GM12878 (cell line): Measurements from ENCODE around the gene TACC3. TPM values are rescaled to one million over a fixed set of nuclear protein-coding genes. Genes with fewer than 3 reads are reported as not detected.

ENCODE experiments used
- ATAC-seq: fragments of 200-7000 bp; cut with Tn5 transposase; 3 replicates; pipeline ENCODE4 v1.9.1; 2020; ENCODE audit warnings: mild to moderate bottlenecking, moderate library complexity
- BruUV-seq: library from RNA; stranded (reverse); fragments of 400-500 nt; replicated peaks from 2 replicates; lab custom pipeline; 2021; lab: Mats Ljungman, UMichigan
- CTCF ChIA-PET: fragments of 300-600 bp; sonication (Branson Sonifier 250); formaldehyde crosslinking; extraction: SDS; loops from one replicate; lab custom pipeline; 2021; ENCODE audit warnings: inconsistent platforms; lab: Yijun Ruan, JAX
- POLR2A ChIA-PET: fragments of 350-600 bp; formaldehyde crosslinking; extraction: SDS; loops from one replicate; lab custom pipeline; 2021; ENCODE audit warnings: inconsistent platforms; lab: Charles Lee
- RAD21 ChIA-PET: fragments of 300-600 bp; sonication (Branson Sonifier 250); formaldehyde crosslinking; loops from one replicate; lab custom pipeline; 2023; ENCODE audit warnings: antibody characterized with exemption; ENCODE audit not compliant: unreplicated experiment; lab: Charles Lee
- SMC1A ChIA-PET: fragments of 300-600 bp; sonication (Branson Sonifier 250); formaldehyde crosslinking; loops from one replicate; lab custom pipeline; 2023; ENCODE audit not compliant: unreplicated experiment, uncharacterized antibody; lab: Charles Lee
- DNase-seq: peaks from one replicate; pipeline ENCODE4 v3.0.0-alpha.2; 2011; ENCODE audit warnings: low read depth, low spot score
- FAIRE-seq: peaks from 3 replicates; lab custom pipeline; 2011; peaks lifted over from hg19 to GRCh38; lab: Jason Lieb, UNC
- H2AFZ ChIP-seq: 2 replicates; pipeline ENCODE4 v1.6.0; 2011; ENCODE audit warnings: low read depth, low read length, control low read depth; ENCODE audit not compliant: control insufficient read depth
- H3K27ac ChIP-seq: 2 replicates; pipeline ENCODE4 v1.5.1; 2011; ENCODE audit warnings: control low read depth; ENCODE audit not compliant: control insufficient read depth, insufficient read depth
- H3K27me3 ChIP-seq, 2 experiments: replicated peaks in 1 of 2; 2 replicates each; pipeline versions ENCODE4 v1.6.0 to v1.6.1; 2011; ENCODE audit warnings: low read length in 1 of 2; ENCODE audit not compliant: control insufficient read depth in 2 of 2, insufficient read depth in 2 of 2
- H3K36me3 ChIP-seq, 2 experiments: 2 replicates each; pipeline ENCODE4 v1.5.1; 2011; ENCODE audit warnings: low read length in 1 of 2; ENCODE audit not compliant: control insufficient read depth in 2 of 2, insufficient read depth in 2 of 2
- H3K4me1 ChIP-seq: 2 replicates; pipeline ENCODE4 v1.6.1; 2011; ENCODE audit warnings: mild to moderate bottlenecking, low read length, moderate library complexity, mixed read lengths; ENCODE audit not compliant: control insufficient read depth, insufficient read depth
- H3K4me2 ChIP-seq: 2 replicates; pipeline ENCODE4 v1.6.0; 2011; ENCODE audit warnings: control low read depth; ENCODE audit not compliant: control insufficient read depth, insufficient read depth
- H3K4me3 ChIP-seq: fragments of 200-600 bp; sonication (generic); 2 replicates; pipeline ENCODE4 v1.5.1; 2016
- H3K79me2 ChIP-seq: 2 replicates; pipeline ENCODE4 v1.6.0; 2011; ENCODE audit warnings: low read length; ENCODE audit not compliant: control insufficient read depth, insufficient read depth
- H3K9ac ChIP-seq: 2 replicates; pipeline ENCODE4 v1.8.0; 2011; ENCODE audit warnings: low read length, control low read depth, mixed read lengths; ENCODE audit not compliant: control insufficient read depth, insufficient read depth
- H3K9me3 ChIP-seq: replicated peaks from 3 replicates; pipeline ENCODE4 v1.5.1; 2011; ENCODE audit warnings: mild to moderate bottlenecking, low read length; ENCODE audit not compliant: control insufficient read depth, insufficient read depth
- H4K20me1 ChIP-seq: 2 replicates; pipeline ENCODE4 v1.6.0; 2011; ENCODE audit not compliant: control insufficient read depth, insufficient read depth
- CREM ChIP-seq: IDR thresholded peaks from 2 replicates; pipeline ENCODE4 v1.6.1; 2014; ENCODE audit warnings: antibody characterized with exemption, low read depth
- E4F1 ChIP-seq: fragments of 450-650 bp; IDR thresholded peaks from 2 replicates; pipeline ENCODE4 v1.6.1; 2018; ENCODE audit warnings: borderline replicate concordance, mild to moderate bottlenecking; ENCODE audit not compliant: partially characterized antibody
- HDAC2 ChIP-seq: fragments of 200-600 bp; sonication (generic); IDR thresholded peaks from 2 replicates; pipeline ENCODE4 v1.6.1; 2017
- JUNB ChIP-seq: IDR thresholded peaks from 2 replicates; pipeline ENCODE4 v1.6.1; 2016; ENCODE audit warnings: antibody characterized with exemption, mild to moderate bottlenecking
- KAT2A ChIP-seq: conservative IDR thresholded peaks from 2 replicates; pipeline ENCODE4 v1.6.1; 2011; ENCODE audit warnings: low read depth, low read length; ENCODE audit not compliant: control insufficient read depth
- LARP7 ChIP-seq: fragments of 450-650 bp; IDR thresholded peaks from 2 replicates; pipeline ENCODE4 v1.6.1; 2017; ENCODE audit warnings: mild to moderate bottlenecking
- MLLT1 ChIP-seq: fragments of 450-650 bp; IDR thresholded peaks from 2 replicates; pipeline ENCODE4 v1.6.1; 2016; ENCODE audit warnings: mild to moderate bottlenecking
- MXI1 ChIP-seq: fragments of 150-350 bp; IDR thresholded peaks from 2 replicates; pipeline ENCODE4 v1.6.1; 2011; ENCODE audit warnings: low read depth, mild to moderate bottlenecking, inconsistent platforms, low read length, improper control_type of control experiment
- NBN ChIP-seq: fragments of 450-650 bp; IDR thresholded peaks from 2 replicates; pipeline ENCODE4 v1.6.1; 2016
- NFIC ChIP-seq: IDR thresholded peaks from 2 replicates; pipeline ENCODE4 v1.6.1; 2012; ENCODE audit warnings: low read depth, mild to moderate bottlenecking, inconsistent platforms, low read length, moderate library complexity
- NFYA ChIP-seq: IDR thresholded peaks from 2 replicates; pipeline ENCODE4 v1.6.1; 2011; ENCODE audit warnings: low read depth, mild to moderate bottlenecking, low read length, improper control_type of control experiment, borderline replicate concordance
- POU2F2 ChIP-seq: IDR thresholded peaks from 3 replicates; pipeline ENCODE4 v1.6.1; 2011; ENCODE audit warnings: low read depth, mild to moderate bottlenecking, low read length, borderline replicate concordance
- RB1 ChIP-seq: fragments of 450-650 bp; formaldehyde crosslinking; IDR thresholded peaks from 2 replicates; pipeline ENCODE4 v1.6.1; 2017; ENCODE audit warnings: mild to moderate bottlenecking, borderline replicate concordance
- SRF ChIP-seq, 2 experiments: IDR thresholded peaks; 2 replicates each; pipeline ENCODE4 v1.6.1; 2011; ENCODE audit warnings: low read depth in 2 of 2, low read length in 2 of 2, mild to moderate bottlenecking in 1 of 2, moderate library complexity in 1 of 2
- WGBS: methylation state at CpG from one replicate; pipeline ENCODE4 v1.1.6; 2016; ENCODE audit warnings: low lambda C conversion rate; ENCODE audit not compliant: insufficient replicate concordance, insufficient coverage; ENCODE audit errors: missing lambda C conversion rate; 5-methylcytosine and 5-hydroxymethylcytosine counted together
- in situ Hi-C: fragments of 300-500 bp; cut with MboI; formaldehyde crosslinking; loops from 9 replicates; pipeline ENCODE4 v1.14.3; 2018; ENCODE audit warnings: mixed read lengths
- intact Hi-C: fragments of 100-400 bp; cut with micrococcal nuclease; formaldehyde crosslinking; loops from one replicate; pipeline ENCODE4 v1.14.2; 2022; ENCODE audit not compliant: unreplicated experiment
- polyA plus RNA-seq, 11 experiments: library from polyadenylated mRNA; depleted of rRNA in 4 of 11; unstranded in 6 of 11; stranded (reverse) in 5 of 11; fragments of >200 nt; fragmentation: Nextera tagmentation in 4 of 11; fragmentation: Illumina TruSeq in 1 of 11; extraction: Ambion mirVana in 4 of 11; extraction: Trizol in 1 of 11; gene quantifications; 1 replicate in 1 of 11; 2 replicates in 10 of 11; pipeline versions ENCODE4 v1.2.1 to v1.2.3, GENCODE V29; 2011 to 2016; ENCODE audit warnings: inconsistent platforms in 2 of 11, missing spikeins in 2 of 11, low read depth in 1 of 11
- total RNA-seq, 4 experiments: library from RNA; depleted of rRNA in 3 of 4; stranded (reverse); fragments of >200 nt in 3 of 4; fragmentation: Illumina TruSeq in 1 of 4; extraction: Trizol in 1 of 4; gene quantifications; 2 replicates each; pipeline versions ENCODE4 v1.2.1 to v1.2.3, GENCODE V29; 2013 to 2021
- TF ChIP-seq, protein P1 (sequence below): fragments of 450-650 bp; IDR thresholded peaks from 2 replicates; pipeline ENCODE4 v1.6.1; 2017; ENCODE audit warnings: low read depth, mild to moderate bottlenecking, moderate library complexity

The TACC3 gene
- total and polyA plus RNA-seq, 10 of the 15 experiments (the other 5 are each of a cell fraction or from before 2014, with no cell fraction given) = 2.8 to 121 (median 73.3) TPM

GRCh38 chr4:1790005-1790404 lies 68.7 kb downstream of the TACC3 start (continued):
- no peak for TF ChIP-seq E4F1

DNA sequence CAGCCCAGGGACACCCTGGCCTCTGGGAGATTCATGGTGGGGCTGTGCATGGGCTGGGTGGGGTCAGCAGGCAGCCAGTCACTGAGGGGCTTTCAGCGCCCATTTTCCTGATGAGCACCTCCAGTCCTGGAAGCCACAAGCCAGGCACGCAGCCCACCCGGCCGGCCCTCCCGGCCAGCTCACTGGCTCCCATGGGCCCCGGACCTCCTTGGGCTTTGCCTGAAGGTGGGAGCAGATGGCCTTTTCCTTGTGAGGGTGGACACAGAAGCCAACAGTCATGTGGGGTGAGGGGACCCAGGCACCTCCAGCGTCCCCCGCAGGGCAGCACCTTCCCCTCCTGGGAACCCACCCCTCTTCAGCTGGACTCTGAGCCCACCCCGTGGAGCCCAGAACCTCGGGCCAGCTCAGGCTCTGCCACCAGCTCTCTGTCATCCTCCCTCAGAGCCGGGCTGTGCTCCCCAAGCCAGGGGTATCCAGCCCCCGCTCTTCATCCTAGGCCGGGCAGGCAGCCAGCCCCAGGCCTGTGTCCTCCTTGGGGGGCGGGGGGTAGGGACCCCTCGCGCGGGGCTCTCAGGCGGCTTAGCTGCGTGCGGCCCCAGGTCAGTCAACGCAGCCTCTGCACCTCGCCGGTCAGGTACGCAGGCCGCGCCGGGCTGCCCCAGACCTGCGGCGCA lies 71.0 kb downstream of the TACC3 start:
- intact Hi-C loops (no loop called here), in situ Hi-C loops (no loop called here)
- ChIA-PET POLR2A (no interaction called here), CTCF (interaction anchor here (1.3 kb wide), 1 partner anchor 47 kb away, joined by 3 read pairs; no protein-coding TSS in a partner anchor), RAD21 (no interaction called here), SMC1A (no interaction called here)
- FAIRE-seq (no peak), ATAC-seq (no peak), DNase-seq (no peak)
- Histone ChIP-seq H4K20me1 (no peaks in the 10 kb centered on the region), H3K36me3 (no peaks in the 10 kb centered on the region), H3K27ac (no peak overlapping the region), H3K9me3 (no peaks in the 10 kb centered on the region), H2AFZ (no peak overlapping the region), H3K4me3 (no peak overlapping the region), H3K79me2 (no peaks in the 10 kb centered on the region), H3K9ac (no peak overlapping the region), H3K4me1 (no peaks in the 10 kb centered on the region), H3K4me2 (no peak overlapping the region), H3K27me3 (peaks cover 8 to 12% of the 10 kb centered on the region in 2 experiments)
- WGBS = 41% methylated on average over 23 of the region's 29 CpGs
- BruUV-seq = no TSS peak
- TF ChIP-seq E4F1 (no peak), JUNB (no peak), POU2F2 (no peak), NBN (no peak), RB1 (no peak), NFIC (no peak), HDAC2 (no peak), MLLT1 (no peak), SRF (IDR thresholded peaks at IDR 0.05; ENCODE audit: low read depth in 2 of 2, low read length in 2 of 2) (no peak), CREM (no peak), KAT2A (no peak), LARP7 (no peak), MXI1 (no peak), NFYA (no peak)
- TF ChIP-seq, protein P1, sequence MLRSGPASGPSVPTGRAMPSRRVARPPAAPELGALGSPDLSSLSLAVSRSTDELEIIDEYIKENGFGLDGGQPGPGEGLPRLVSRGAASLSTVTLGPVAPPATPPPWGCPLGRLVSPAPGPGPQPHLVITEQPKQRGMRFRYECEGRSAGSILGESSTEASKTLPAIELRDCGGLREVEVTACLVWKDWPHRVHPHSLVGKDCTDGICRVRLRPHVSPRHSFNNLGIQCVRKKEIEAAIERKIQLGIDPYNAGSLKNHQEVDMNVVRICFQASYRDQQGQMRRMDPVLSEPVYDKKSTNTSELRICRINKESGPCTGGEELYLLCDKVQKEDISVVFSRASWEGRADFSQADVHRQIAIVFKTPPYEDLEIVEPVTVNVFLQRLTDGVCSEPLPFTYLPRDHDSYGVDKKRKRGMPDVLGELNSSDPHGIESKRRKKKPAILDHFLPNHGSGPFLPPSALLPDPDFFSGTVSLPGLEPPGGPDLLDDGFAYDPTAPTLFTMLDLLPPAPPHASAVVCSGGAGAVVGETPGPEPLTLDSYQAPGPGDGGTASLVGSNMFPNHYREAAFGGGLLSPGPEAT = no peak
